Sigmoid colon (tissue), 3 donors: ENCODE measurements around the gene GPATCH1.

Experiments used
- CTCF ChIP-seq, 4 experiments: fragments of 450-650 bp in 3 of 4; fragments of 200-600 bp in 1 of 4; IDR thresholded peaks; one replicate each; pipeline ENCODE4 v1.5.1; 2016 to 2019; ENCODE audit warnings: antibody characterized with exemption in 4 of 4, mild to moderate bottlenecking in 3 of 4, moderate library complexity in 2 of 4
- POLR2A ChIP-seq, 2 donors: fragments of 450-650 bp; IDR thresholded peaks; one replicate each; pipeline ENCODE4 v1.6.1; 2016; ENCODE audit warnings: antibody characterized with exemption in 2 of 2, mild to moderate bottlenecking in 2 of 2, moderate library complexity in 2 of 2

GRCh38 chr19:33080761-33081681 is at the start of gene GPATCH1:
- TF ChIP-seq CTCF (IDR thresholded peaks at IDR 0.05), result no peak
- TF ChIP-seq POLR2A (IDR thresholded peaks at IDR 0.05), result peak in 1 of 2 donors; percentile 26
